PC-3 (cell line): ENCODE data around the gene TEF.

Source experiments
- EZH2phosphoT487 ChIP-seq: fragments of 300-600 bp; sonication (generic); IDR thresholded peaks from 2 replicates; pipeline ENCODE4 v1.6.1; 2018; ENCODE audit warnings: mild to moderate bottlenecking, antibody characterized with exemption, low read length, borderline replicate concordance
- TF ChIP-seq, protein P1 (sequence below): fragments of 300-600 bp; sonication (generic); conservative IDR thresholded peaks from 2 replicates; pipeline ENCODE4 v1.5.1; 2017; ENCODE audit warnings: antibody characterized with exemption, low read depth, mild to moderate bottlenecking, low read length

DNA sequence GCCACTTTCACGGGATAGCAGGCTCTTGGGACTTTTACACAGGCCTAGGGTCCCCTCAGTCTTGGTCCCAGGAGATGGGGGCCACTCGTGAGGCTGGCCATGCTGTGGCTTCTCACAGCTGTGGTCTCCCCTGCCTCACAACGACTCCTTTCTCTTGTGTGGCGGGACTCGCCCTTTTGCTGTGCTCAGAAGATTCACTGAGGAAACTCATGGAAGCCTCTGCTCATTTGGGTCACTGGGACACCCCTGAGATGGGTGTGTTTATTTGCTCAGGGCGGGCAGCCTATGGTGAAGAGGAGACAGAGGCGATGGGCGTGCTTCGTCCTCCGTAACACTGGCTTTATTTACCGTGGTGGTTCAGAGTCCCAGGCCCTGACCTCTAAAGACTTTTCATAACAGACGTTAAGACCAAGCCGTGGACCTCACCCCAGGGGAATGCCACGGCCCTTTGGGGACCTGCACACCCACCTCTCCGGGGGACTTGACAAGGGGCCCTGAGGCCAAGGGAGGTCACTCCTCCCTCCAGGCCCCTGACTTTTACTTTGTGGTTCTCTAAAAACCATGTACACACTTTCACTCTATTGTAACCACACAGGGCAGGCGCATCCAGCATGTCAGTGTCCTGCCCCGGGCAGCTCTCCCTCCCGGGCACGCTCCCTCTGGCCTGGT lies 15.5 kb downstream of the TEF start:
- TF ChIP-seq EZH2phosphoT487: no peak
- TF ChIP-seq, protein P1, sequence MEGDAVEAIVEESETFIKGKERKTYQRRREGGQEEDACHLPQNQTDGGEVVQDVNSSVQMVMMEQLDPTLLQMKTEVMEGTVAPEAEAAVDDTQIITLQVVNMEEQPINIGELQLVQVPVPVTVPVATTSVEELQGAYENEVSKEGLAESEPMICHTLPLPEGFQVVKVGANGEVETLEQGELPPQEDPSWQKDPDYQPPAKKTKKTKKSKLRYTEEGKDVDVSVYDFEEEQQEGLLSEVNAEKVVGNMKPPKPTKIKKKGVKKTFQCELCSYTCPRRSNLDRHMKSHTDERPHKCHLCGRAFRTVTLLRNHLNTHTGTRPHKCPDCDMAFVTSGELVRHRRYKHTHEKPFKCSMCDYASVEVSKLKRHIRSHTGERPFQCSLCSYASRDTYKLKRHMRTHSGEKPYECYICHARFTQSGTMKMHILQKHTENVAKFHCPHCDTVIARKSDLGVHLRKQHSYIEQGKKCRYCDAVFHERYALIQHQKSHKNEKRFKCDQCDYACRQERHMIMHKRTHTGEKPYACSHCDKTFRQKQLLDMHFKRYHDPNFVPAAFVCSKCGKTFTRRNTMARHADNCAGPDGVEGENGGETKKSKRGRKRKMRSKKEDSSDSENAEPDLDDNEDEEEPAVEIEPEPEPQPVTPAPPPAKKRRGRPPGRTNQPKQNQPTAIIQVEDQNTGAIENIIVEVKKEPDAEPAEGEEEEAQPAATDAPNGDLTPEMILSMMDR: no peak
